Left lobe of liver (tissue), 2 donors: ENCODE results near the gene MCRS1. TPM values are rescaled to one million over a fixed set of nuclear protein-coding genes. Genes with fewer than 3 reads are reported as not detected.
"Not testable (repeated sequence)": the region's sequence is repeated elsewhere in the genome, so short reads cannot be mapped to it uniquely, and the experiment has no call there.

ENCODE experiments used
- ATAC-seq: fragments of 200-7000 bp; cut with Tn5 transposase; one replicate; pipeline ENCODE4 v1.9.1; 2020; ENCODE audit warnings: mild to moderate bottlenecking, moderate library complexity
- DNase-seq: peaks from one replicate; pipeline ENCODE4 v3.0.0-alpha.2; 2020; ENCODE audit warnings: low spot score
- total RNA-seq: library from RNA; stranded (reverse); gene quantifications from one replicate; pipeline ENCODE4 v1.2.1, GENCODE V29; 2021
- donor health status: DM: no; HTN: no; CAD: no; lungs with moderate emphysema.
- donor health status: DM: no; HTN: yes; CAD: no.

Gene MCRS1, protein sequence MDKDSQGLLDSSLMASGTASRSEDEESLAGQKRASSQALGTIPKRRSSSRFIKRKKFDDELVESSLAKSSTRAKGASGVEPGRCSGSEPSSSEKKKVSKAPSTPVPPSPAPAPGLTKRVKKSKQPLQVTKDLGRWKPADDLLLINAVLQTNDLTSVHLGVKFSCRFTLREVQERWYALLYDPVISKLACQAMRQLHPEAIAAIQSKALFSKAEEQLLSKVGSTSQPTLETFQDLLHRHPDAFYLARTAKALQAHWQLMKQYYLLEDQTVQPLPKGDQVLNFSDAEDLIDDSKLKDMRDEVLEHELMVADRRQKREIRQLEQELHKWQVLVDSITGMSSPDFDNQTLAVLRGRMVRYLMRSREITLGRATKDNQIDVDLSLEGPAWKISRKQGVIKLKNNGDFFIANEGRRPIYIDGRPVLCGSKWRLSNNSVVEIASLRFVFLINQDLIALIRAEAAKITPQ
- 21.0 TPM for total RNA-seq

DNA sequence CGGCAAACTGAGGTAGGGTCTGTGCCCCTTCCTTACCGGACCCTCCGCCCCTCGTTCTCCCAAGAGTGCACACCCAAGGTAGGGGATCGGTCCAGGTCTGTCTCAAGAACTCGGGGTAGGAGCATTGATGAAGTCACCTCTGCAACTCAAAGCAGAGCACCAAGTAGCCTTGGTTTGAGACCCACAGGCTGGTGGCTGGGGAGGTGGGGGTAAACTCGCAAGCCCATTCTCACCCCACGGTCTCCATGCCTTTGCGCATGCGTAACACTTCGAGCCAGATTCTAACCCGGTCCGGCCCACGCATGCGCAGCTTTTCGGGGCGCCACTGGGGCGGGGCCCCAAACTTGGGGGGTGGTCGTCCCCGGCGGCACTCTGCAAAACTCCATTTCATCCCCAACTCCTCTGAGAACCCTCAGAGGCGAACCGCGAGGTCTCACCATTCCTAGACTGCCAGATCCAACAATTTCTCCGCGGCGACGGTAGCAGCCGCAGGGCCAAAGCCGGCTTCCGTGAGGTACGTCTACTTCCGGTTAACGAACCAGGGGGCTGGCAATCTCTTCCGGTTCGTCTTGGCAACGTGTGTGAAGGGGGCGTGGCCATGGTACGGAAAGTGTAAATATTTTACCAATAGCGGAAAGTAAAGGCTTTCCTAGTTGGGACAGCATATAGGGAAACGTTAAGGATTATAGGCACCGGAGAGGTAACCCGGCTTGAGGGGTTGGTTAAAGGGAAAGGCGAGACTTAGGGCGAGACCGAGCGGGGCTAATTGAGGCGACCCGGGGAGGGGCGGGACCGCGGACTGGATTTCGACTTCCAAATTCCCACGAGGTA is at the start of gene MCRS1:
MCRS1 (minus strand) TSS at position 532 of the 831 bp plus-strand sequence. CDS start 1,411 bp downstream, outside the sequence.
- DNase-seq (peak; percentile 89), ATAC-seq (peak; percentile 97)

DNA sequence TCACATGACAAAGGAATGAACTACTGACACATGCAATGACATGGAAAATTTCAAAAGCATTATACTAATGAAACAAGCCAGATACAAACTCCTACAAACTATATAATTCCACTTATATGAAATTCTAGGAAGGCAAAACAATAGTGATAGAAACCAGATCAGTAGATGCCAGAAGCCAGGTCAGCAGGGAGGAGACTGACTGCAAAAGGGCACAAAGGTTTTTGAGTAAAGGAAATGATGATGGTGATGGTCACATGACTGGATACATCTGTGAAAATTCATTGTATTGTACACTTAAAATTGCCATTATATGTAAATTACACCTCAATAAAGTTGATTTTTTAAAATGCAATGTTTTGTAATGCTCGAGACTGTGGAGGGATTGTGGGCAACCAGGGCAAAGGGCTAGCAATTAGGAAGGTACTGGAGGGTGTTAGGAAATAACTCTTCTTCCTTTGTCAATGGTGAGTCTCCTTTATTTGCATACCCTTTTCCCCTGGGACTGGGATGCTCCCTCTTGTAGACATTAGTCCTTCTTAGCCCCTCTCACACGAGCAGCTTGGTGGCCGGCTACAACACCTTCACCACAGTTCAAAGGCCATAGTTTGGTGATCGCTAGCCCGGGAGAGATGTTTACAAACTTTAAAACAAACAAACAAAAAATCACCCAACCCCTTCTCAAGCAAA is 48.7 kb upstream of the MCRS1 start:
- ATAC-seq (peak; percentile 40), DNase-seq (no peak)

DNA sequence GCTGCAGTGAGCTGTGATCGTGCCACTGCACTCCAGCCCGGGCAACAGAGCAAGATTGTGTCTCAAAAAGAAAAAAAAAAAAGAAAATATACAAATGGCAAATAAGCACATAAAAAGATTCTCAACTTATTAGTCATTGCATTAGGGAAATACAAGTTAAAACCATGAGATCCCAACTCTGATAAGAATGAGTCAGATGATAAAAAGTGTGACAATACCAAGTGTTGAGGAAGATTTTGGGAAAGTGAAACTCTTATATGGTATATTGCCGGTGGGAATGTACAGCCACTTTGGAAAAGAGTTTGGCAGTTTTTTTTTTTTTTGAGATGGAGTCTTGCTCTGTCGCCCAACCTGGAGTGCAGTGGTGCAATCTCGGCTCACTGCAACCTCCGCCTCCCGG is 47.8 kb upstream of the MCRS1 start:
- ATAC-seq (no peak), DNase-seq (no peak)

DNA sequence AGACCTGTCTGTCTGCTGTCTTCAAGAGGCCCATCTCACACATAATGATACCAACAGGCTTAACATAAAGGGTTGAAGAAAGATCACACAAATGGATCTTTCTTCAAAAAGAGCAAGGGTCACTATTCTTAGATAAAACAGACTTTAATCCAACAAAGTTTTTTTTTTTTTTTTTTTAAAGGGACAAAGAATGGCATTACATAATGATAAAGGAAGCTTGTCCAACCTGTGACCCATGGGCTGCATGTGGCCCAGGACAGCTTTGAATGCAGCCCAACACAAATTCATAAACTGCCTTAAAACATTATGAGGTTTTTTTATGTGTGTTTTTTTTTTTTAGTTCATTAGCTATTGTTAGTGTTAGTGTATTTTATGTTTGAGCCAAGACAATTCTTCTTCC is 44.3 kb upstream of the MCRS1 start:
- DNase-seq (no peak), ATAC-seq (peak; percentile 70)

DNA sequence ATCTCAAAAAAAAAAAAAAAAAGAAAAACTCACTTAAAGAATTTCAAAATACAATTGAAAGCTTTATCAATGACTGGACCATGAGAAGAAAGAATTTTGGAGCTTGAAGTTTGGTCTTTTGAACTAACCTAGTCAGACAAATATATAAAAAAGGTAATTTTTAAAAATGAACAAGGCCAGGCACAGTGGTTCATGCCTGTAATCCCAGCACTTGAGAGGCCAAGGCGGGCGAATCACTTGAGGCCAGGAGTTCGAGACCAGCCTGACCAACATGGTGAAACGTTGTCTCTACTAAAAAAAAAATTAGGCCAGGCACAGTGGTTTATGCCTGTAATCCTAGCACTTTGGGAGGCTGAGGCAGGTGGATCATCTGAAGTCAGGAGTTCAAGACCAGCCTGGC is 42.8 kb upstream of the MCRS1 start:
- ATAC-seq, DNase-seq: not testable (repeated sequence)

DNA sequence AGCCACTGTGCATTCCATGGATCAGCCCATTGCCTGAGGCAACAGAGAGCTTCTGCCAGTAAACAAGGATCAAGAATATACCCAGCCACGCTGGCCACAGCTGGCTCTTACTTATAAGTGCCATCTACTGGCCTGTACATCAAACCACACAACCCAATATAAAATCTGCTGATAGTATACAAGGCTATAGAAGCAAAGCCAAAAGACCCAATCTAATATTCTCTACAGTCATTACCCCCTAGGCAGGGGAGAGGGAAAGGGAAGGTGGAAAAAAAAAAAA is 41.9 kb upstream of the MCRS1 start:
- ATAC-seq (no peak), DNase-seq (no peak)

DNA sequence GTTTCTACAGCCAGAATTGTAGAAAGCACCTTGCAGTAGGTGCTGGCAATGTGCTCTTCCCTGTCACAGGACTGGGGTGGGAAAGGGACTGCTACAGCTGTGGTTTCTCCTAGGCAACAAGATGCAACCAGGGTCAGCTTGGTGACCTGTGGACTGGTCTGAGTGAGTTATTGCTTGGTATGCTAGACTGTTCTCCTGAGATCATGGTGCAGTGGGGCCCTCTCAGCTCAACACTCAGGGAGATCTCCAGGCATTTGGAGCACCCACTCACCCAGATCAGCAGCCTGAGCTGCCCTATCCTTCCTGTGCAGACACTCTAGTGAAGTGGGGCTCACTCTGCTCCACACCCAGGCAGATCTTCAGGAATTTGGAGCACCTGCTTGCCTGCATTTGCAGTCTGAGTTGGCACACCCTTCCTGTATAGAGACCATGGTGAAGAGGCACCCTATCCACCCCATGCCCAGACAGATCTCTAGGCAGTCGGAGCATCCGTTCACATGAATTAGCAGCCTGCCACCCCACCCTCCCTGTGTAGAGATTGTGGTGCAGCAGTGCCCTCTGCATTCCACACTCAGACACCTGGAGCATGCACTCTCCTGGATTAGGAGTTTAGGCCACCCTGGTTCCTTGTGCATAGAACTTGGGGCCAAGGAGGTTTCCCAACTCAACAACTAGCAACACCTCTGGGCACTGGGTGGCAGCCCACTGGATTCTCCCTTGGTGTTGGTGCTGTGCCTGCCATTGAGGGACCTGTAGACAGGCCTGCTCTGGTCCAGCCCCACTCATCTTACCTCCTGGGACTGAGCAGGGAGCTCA is 41.3 kb upstream of the MCRS1 start:
- DNase-seq = no peak
- ATAC-seq = no peak

DNA sequence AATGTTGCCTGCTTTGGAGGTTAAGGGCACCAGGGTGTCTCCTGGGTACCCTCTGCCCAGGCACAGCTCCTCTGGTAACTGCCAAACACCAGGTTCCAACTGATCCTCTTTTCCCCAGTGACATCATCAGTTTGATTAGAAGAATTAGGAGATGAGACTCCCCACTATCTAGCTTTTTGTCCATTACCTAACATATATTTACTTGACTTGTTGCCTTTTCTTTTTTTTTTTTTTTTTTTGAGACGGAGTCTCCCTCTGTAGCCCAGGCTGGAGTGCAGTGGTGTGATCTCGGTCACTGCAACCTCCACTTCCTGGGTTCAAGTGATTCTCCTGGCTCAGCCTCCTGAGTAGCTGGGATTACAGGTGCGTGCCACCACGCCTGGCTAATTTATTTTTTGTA is 37.6 kb upstream of the MCRS1 start, which contains the start of gene FAM186B:
FAM186B (minus strand) TSS at position 101 of the 400 bp plus-strand sequence. CDS start 162 bp downstream, outside the sequence.
- DNase-seq, ATAC-seq: not testable (repeated sequence)

DNA sequence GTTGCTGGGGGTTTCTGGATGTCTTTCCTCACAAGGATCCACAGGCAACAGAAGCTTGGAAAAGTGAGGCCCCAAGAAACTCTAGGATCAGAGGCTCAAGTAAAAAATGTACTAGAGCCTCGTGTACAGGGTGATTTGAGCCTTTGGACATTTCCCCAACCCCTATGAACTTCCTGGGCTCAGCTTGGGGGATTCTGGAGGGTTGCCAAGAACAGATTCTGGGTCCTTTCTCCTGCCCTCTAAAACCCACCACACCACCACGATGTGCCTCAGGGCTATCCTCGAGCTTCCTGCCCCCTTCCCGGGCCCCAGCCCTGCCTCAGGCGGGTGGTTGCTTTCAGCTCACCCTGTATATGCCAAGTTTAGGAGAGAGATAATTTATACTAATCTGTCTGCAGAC is 36.9 kb upstream of the MCRS1 start:
- ATAC-seq (no peak), DNase-seq (no peak)

DNA sequence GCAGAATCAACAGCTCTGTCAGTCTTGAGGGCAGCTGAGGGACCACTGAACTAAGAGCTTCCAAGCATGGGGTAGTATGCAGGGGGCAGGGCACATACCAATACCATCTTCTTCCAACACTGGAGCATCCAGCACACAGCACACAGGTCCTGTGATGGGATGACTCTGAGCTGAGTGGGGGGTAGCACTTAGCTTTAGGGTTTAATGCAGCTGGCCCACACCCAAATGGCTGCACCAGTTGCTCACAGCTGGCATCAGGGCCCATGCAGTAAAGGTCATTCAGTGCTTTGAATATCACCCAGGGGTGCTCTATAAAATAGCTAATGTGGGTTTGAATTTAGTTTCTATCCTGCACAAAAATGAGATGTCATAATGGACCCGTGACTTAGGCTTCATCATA is 35.8 kb upstream of the MCRS1 start:
- DNase-seq (no peak), ATAC-seq (no peak)

DNA sequence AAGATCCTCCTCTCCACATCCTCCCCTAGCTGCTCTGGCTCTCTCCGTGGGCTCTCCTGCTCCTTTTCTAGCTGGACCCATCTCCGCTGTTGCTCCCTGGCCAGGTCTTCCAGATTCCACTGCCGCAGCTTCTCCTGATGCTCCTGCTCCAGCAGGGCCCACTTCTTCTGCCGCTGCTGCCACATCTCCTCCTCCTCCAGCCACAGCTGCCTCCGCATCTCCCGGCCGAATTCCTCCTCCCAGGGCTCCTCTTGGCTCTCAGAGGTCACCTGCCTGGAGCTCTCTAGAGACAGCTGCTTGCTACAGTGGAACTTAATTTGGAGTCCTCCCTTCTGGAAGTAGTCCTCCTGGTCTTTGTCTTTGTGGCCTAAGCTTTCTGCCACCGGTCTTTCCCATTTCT is 32.0 kb upstream of the MCRS1 start:
- DNase-seq (no peak), ATAC-seq (no peak)

DNA sequence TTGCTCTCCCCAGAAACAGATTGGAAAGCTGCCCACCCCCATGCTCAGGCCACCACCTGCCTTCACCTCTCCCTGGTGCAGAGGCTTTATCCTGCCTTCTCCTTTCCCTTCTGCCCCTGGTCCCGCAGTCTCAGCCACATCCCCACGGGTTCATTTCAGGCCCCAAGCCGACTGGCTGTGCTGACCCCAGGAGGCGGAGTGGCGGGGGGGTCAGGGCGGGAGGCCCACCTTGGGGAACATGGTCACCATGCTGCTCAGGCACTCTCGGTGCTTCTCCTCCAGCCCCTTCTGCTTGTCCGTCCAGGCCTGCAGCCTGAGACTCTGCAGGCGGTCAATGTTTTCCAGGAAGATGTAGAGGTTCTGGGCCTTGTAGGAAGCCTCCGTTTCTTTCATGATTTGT is 30.6 kb upstream of the MCRS1 start:
- ATAC-seq = no peak
- no peak for DNase-seq

DNA sequence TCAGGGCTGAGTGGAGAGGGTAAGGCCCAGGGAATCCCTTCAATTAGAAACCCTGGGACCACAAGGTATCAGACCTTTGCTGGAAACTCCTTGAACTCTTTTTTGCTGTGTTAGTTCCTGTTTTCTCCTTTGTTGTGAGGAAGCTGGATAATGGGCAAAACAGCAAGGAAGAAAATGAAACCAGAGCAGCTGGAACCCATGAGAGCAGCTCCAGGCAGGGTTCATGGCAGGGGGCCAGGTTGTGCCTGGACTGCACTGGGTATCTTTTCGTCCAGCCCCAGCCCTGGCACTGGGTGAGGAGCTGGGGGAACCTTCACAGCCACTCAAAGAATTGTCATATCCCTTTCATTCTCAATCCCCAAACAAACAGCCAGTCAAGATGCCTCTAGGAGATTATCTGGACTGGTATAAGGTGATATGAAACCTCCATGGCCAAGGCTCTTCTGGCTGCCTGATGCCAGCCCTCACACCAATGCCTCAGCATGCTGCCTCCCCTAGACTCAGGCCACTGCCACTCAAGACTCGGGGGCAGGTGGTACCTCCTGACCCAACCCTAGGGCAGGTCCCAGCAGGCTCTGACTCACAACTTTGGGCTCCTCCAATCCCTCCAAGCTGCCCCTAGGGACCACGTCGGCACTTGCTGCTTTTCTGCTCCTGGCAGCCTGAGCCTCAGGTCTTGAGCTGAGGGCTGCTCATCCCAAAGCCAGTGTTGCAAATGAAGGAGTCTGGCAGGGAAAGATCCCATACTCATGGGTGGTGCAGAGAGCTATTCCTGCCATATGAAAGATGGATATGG is 21.0 kb upstream of the MCRS1 start:
- no peak for ATAC-seq

DNA sequence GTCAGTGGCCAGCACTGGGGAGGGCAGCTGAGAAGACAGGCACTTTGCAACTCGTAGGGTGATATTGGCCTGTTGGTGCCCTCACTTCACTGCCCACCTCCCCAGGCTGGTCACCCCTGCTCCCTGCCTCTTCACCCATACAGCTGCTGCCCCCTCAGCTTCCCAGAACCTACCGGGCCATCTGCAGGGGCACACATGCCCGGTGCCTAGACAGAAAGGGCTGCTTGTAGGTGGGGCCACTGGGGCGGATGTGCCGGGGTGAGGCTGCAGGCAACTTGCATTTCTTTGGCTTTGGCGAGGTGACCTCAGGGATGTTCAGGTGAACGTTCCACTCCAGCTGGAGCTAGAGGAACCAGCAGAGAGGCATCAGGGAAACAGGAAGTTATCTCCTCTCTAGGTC is 20.3 kb upstream of the MCRS1 start:
- DNase-seq (no peak), ATAC-seq (no peak)

More for the DNA sequence above, 21.0 kb upstream of the MCRS1 start:
- no peak for DNase-seq

DNA sequence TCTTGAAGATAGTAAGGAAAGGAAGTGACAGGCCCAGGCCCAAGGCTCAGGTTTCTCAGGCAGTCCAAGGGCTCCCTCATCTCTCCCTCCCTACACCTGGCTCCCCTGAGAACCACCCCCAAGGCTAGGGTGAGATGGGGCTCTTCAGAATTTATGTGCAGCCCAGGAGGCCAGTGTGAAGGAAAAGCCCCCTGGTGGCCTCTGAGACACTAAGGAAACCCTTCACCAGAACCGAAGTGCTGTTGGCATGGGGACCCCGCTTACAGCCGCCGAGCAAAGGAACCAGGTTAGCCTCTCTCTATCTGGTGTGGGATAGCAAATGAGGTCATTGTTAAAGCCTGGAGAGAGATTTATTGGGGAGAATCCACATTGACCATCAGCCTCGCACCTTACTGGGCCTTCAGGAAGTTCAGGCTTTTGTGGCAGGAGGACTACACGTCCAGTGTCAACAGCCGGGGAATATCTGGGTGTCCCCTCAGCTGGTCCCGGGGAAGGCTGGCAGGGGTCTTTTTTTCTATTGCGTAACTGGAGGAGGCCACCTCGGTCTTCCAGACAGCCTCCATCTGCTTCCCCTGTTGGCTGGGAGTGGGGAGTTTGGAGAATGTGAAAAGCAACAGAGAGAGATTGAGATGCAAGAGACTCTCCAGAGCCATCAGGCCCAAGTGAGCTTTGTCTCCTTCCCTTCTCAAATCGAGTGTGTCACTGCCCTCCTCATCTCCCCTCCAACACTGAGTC is 19.4 kb upstream of the MCRS1 start:
- no peak for ATAC-seq
- DNase-seq = no peak

DNA sequence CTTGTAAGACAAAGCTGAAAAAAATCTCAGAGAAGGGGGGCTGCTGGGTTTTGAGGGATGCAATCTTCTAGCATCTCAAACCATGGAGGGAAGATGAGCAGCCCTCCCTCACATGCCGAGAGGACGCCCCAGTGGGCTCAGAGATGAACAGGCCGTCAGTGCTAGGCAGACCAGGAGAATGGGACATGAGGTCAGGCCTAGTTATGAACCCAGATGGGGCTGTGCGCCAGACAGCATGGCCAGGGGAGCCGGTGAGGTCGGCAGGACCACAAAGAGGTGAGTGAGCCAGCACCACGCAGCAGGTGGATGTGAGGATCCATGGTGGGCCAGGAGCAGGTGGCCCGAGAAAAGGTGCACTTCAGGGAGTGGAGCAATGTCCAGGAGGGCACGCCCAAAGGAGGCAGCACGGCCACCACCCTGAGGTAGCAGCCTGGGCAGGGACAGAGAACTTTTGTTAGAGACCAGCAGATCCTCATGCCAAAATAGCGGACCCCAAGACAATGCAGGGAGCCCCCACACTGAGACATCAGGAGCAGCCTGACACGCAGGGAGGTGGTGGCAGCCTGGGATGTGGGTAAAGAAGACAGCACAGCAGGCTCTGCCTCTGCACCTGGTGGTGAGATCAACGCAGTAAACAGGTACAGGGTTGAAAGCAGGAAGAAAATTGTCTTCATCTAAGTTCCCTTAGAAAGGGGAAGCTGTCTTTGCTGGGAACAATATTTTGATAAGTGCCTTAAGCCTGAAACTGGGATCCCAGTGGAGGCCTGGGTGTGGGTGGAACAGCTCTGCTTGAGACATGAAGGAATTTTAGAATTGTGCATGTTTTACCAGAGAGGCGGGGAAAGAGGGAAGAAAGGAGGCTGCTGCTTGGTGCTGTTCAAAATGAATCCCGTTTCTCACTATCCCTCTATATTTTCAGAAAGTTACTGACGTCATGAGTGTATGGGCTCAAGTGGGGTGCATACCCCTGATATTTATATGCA is 17.8 kb upstream of the MCRS1 start:
- no peak for DNase-seq

DNA sequence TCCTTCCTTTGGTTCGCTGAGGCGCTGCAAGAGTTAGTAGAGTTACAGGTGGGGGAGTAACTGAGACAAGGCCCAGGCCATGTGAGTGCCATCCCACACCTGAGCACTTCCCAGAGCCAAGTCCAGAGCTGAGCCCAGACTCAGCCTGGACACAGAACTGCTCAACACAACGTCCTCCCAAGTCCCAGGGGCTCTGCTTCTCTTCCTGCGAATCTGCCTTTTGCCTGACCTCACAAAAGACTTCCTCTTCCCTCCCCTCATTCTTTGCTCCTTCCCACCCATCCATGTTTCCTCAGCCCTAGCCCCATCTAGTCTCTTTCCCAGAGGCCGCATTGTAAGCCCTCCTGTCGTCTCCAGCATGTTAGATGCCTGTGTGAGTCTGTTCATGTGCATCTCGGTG is 16.6 kb upstream of the MCRS1 start:
- no peak for ATAC-seq
- DNase-seq = no peak

More for the DNA sequence above, 17.8 kb upstream of the MCRS1 start:
- no peak for ATAC-seq
